Measurements from ENCODE around the gene GRM1. TPM values are rescaled to one million over a fixed set of nuclear protein-coding genes. Genes with fewer than 3 reads are reported as not detected.

Gene GRM1
- total and polyA plus RNA-seq, 9 of the 15 experiments (the other 6 are each of a cell fraction or from before 2014, with no cell fraction given), result not detected

GRCh38 chr6:146282837-146283236, 254.0 kb downstream of the GRM1 start (continued):
- TF ChIP-seq RAD21 (CRISPR knock-in tag; conservative IDR thresholded peaks at IDR 0.05 in 1 of 2, IDR thresholded peaks at IDR 0.05 in 1 of 2), result no peak
- no peak for TF ChIP-seq MAFG (tag; conservative IDR thresholded peaks at IDR 0.05)
- TF ChIP-seq, protein P1, sequence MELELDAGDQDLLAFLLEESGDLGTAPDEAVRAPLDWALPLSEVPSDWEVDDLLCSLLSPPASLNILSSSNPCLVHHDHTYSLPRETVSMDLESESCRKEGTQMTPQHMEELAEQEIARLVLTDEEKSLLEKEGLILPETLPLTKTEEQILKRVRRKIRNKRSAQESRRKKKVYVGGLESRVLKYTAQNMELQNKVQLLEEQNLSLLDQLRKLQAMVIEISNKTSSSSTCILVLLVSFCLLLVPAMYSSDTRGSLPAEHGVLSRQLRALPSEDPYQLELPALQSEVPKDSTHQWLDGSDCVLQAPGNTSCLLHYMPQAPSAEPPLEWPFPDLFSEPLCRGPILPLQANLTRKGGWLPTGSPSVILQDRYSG (tag; conservative IDR thresholded peaks at IDR 0.05; ENCODE audit: low read depth), result no peak
- TF ChIP-seq, protein P2, sequence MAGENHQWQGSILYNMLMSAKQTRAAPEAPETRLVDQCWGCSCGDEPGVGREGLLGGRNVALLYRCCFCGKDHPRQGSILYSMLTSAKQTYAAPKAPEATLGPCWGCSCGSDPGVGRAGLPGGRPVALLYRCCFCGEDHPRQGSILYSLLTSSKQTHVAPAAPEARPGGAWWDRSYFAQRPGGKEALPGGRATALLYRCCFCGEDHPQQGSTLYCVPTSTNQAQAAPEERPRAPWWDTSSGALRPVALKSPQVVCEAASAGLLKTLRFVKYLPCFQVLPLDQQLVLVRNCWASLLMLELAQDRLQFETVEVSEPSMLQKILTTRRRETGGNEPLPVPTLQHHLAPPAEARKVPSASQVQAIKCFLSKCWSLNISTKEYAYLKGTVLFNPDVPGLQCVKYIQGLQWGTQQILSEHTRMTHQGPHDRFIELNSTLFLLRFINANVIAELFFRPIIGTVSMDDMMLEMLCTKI (IDR thresholded peaks at IDR 0.05; ENCODE audit: partially characterized antibody), result no peak
- TF ChIP-seq SFPQ (IDR thresholded peaks at IDR 0.05; ENCODE audit: low read depth, low read length), result no peak

DNA sequence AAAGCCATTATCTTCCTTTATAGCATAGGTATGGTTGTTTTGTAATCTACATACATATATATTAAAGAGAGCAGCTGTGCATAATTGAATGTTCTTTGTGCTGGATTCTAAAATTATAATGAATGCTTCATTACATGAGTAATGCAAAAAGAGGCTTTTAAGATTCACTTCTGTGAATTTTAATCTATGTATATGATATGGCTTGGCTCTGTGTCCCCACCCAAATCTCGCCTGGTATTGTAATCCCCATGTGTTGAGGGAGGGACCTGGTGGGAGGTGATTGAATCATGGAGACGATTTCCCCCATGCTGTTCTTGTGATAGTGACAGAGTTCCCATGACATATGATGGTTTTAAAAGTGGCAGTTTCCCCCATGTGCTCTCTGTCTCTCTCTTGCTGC, 255.4 kb downstream of the GRM1 start:
- H3K36me3 ChIP-seq (ENCODE audit: control insufficient read depth, insufficient read depth, low read length), result no peaks in the 10 kb centered on the region
- TF ChIP-seq ZBTB12 (CRISPR knock-in tag; IDR thresholded peaks at IDR 0.05), result no peak
- TF ChIP-seq HDGF (IDR thresholded peaks at IDR 0.05), result no peak
- TF ChIP-seq CREB1 (IDR thresholded peaks at IDR 0.05), result no peak
- TF ChIP-seq CREB1 (CRISPR knock-in tag; IDR thresholded peaks at IDR 0.05), result no peak
- TF ChIP-seq SAFB2 (IDR thresholded peaks at IDR 0.05; ENCODE audit: borderline replicate concordance, low read depth, low read length, severe bottlenecking), result no peak
- TF ChIP-seq HEY1 (CRISPR knock-in tag; IDR thresholded peaks at IDR 0.05; ENCODE audit: borderline replicate concordance), result no peak
- no peak overlapping the region for H3K27ac ChIP-seq (ENCODE audit: extremely low read depth, low read depth, low read length)
- ChIA-PET POLR2A (no interaction called here), CTCF (ENCODE audit: low intra/inter-chr PET ratio) (no interaction called here)
- no peak for FAIRE-seq
- no peaks in the 10 kb centered on the region for H3K79me2 ChIP-seq (ENCODE audit: control insufficient read depth, insufficient read depth, low read length)
- intact Hi-C loops (cut with micrococcal nuclease) (no loop called here), in situ Hi-C loops (cut with MboI) (no loop called here)
- no peaks in the 10 kb centered on the region for H3K4me1 ChIP-seq (replicated peaks in 1 of 2; ENCODE audit: control insufficient read depth in 2 of 2, insufficient read depth in 2 of 2, low read length in 2 of 2)
- H2AFZ ChIP-seq (ENCODE audit: low read depth, low read length), result no peak overlapping the region
- DNase-seq (ENCODE audit: extremely low read depth in 1 of 4, low spot score in 3 of 4), result no peak
- no peaks in the 10 kb centered on the region for H4K20me1 ChIP-seq (replicated peaks; ENCODE audit: control insufficient read depth, insufficient read depth, low read length)
- H3K9ac ChIP-seq (ENCODE audit: insufficient read depth in 1 of 2, low read depth in 2 of 2, low read length in 2 of 2), result no peak overlapping the region
- no peak for ATAC-seq
- H3K9me1 ChIP-seq (ENCODE audit: control insufficient read depth, insufficient read depth, low read length), result no peaks in the 10 kb centered on the region
- no peak overlapping the region for H3K4me2 ChIP-seq (ENCODE audit: insufficient read depth, low read length)
- no peak overlapping the region for H3K4me3 ChIP-seq
- WGBS (ENCODE audit: insufficient coverage, low coverage, missing lambda C conversion rate), result 0% methylated on average over 2 of the region's 2 CpGs
- H3K27me3 ChIP-seq (ENCODE audit: control insufficient read depth in 2 of 2, insufficient read depth in 2 of 2, low read length in 2 of 2), result no peaks in the 10 kb centered on the region
- no TSS peak for BruUV-seq (replicated peaks)
- H3K9me3 ChIP-seq (replicated peaks; ENCODE audit: control insufficient read depth, insufficient read depth, low read depth, low read length), result no peaks in the 10 kb centered on the region
